ENCODE measurements around the gene SEPTIN10.

GRCh38 chr2:109655287-109655686, 41.5 kb upstream of the SEPTIN10 start:
- no peak for TF ChIP-seq POLR2AphosphoS5 (IDR thresholded peaks at IDR 0.05)
- TF ChIP-seq CTCF (IDR thresholded peaks at IDR 0.05), result no peak
- no peak for TF ChIP-seq POLR2A (IDR thresholded peaks at IDR 0.05)
- TF ChIP-seq EP300 (IDR thresholded peaks at IDR 0.05), result no peak

All from sigmoid colon (tissue), 4 donors.